ENCODE measurements around the gene GMCL1.

DNA sequence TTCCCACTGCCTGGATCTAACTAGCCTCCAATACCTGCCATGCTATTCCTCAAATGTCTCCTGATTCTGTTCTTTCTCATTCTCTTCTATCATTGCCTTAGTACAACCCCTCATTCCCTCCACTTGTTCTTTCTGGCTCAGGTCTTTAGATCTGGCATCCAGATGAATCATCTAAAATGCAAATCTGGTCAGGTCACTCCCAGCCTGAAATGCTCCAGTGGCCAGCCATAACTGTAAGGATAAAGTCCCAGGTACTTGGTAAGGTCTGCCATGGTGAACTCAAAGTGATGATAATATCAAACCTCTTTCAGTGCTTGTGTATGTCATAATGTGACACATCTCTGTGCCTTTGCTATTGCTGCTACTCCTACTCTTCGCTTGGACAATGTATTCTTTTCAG, 61.4 kb downstream of the GMCL1 start:
- TF ChIP-seq EZH2 (IDR thresholded peaks at IDR 0.05) (no peak), POLR2AphosphoS5 (IDR thresholded peaks at IDR 0.05; ENCODE audit: borderline replicate concordance, low read depth, low read length) (no peak)
